Measurements from ENCODE around the gene GJD4. TPM values are rescaled to one million over a fixed set of nuclear protein-coding genes. Genes with fewer than 3 reads are reported as not detected.
A peak's percentile ranks its signal among the peaks of the same experiment; 100 is the strongest.

GJD4 gene
- total RNA-seq, 2 experiments from 2014 or later = not detected

GRCh38 chr10:35562427-35562826 is 42.7 kb upstream of the GJD4 start:
- H3K9me2 ChIP-seq (ENCODE audit: insufficient read depth, low read length) = no peaks in the 10 kb centered on the region
- POLR2A ChIA-PET = interaction anchor here (0.6 to 0.8 kb wide), 2 partner anchors 123 to 208 kb away, joined by 3 to 6 read pairs; no protein-coding TSS in a partner anchor
- intact Hi-C loops (cut with micrococcal nuclease; ENCODE audit: unreplicated experiment) = loop anchor here (10.0 kb wide), 1 partner anchor 228 kb away; the partner anchor contains the start of gene CCNY
- H2AFZ ChIP-seq (ENCODE audit: low read length) = no peak overlapping the region
- BruUV-seq (replicated peaks) = no TSS peak
- H3K9me3 ChIP-seq (ENCODE audit: low read length) = no peaks in the 10 kb centered on the region
- H3K36me3 ChIP-seq (ENCODE audit: insufficient read depth, low read length) = peaks cover 7% of the 10 kb centered on the region; the same call in 1 of the 2 replicates
- TF ChIP-seq CTCF (conservative IDR thresholded peaks at IDR 0.05; ENCODE audit: low read length) = no peak
- TF ChIP-seq EZH2phosphoT487 (IDR thresholded peaks at IDR 0.05; ENCODE audit: borderline replicate concordance, low read depth, low read length) = no peak
- no peak overlapping the region for H3K4me2 ChIP-seq (ENCODE audit: low read length)
- no peaks in the 10 kb centered on the region for H3K79me2 ChIP-seq (ENCODE audit: insufficient read depth, low read depth, low read length)
- peaks cover 18% of the 10 kb centered on the region for H3K4me1 ChIP-seq (ENCODE audit: insufficient read depth, low read length, poor library complexity, severe bottlenecking)
- no peak for DNase-seq (ENCODE audit: low spot score)
- H3K4me3 ChIP-seq (ENCODE audit: low read depth, low read length, poor library complexity, severe bottlenecking) = no peak overlapping the region
- CTCF ChIA-PET (ENCODE audit: unreplicated experiment) = interaction anchor here (0.6 to 2.2 kb wide), 5 partner anchors 10 to 183 kb away, joined by 3 to 7 read pairs (median 3); no protein-coding TSS in a partner anchor
- no peaks in the 10 kb centered on the region for H4K20me1 ChIP-seq (ENCODE audit: insufficient read depth, low read length)
- no peak overlapping the region for H3K27ac ChIP-seq (ENCODE audit: low read depth, low read length, poor library complexity, severe bottlenecking)

GRCh38 chr10:35563261-35563891 is 41.8 kb upstream of the GJD4 start:
- POLR2A ChIA-PET = interaction anchor here (0.6 to 1.9 kb wide), 8 partner anchors 8 to 1153 kb away, joined by 3 to 6 read pairs (median 4); no protein-coding TSS in a partner anchor

More at GRCh38 chr10:35563261-35563891, 41.8 kb upstream of the GJD4 start:
- no TSS peak for BruUV-seq (replicated peaks)
- no peak overlapping the region for H2AFZ ChIP-seq (ENCODE audit: low read length)
- CTCF ChIA-PET (ENCODE audit: unreplicated experiment) = interaction anchor here (0.7 to 2.2 kb wide), 5 partner anchors 10 to 184 kb away, joined by 3 to 7 read pairs (median 3); no protein-coding TSS in a partner anchor
- peaks cover 7% of the 10 kb centered on the region; the same call in 1 of the 2 replicates for H3K36me3 ChIP-seq (ENCODE audit: insufficient read depth, low read length)
- H3K9me2 ChIP-seq (ENCODE audit: insufficient read depth, low read length) = no peaks in the 10 kb centered on the region
- intact Hi-C loops (cut with micrococcal nuclease; ENCODE audit: unreplicated experiment) = loop anchor here (1.0 to 10.0 kb wide), 2 partner anchors 184 to 229 kb away; partner anchors contain the start of gene CCNY
- no peaks in the 10 kb centered on the region for H3K9me3 ChIP-seq (ENCODE audit: low read length)
- peaks cover 18% of the 10 kb centered on the region for H3K4me1 ChIP-seq (ENCODE audit: insufficient read depth, low read length, poor library complexity, severe bottlenecking)
- TF ChIP-seq CTCF (conservative IDR thresholded peaks at IDR 0.05; ENCODE audit: low read length) (peak; percentile 100), EZH2phosphoT487 (IDR thresholded peaks at IDR 0.05; ENCODE audit: borderline replicate concordance, low read depth, low read length) (no peak)
- no peak overlapping the region for H3K4me3 ChIP-seq (ENCODE audit: low read depth, low read length, poor library complexity, severe bottlenecking)
- no peak overlapping the region for H3K4me2 ChIP-seq (ENCODE audit: low read length)
- no peak overlapping the region for H3K27ac ChIP-seq (ENCODE audit: low read depth, low read length, poor library complexity, severe bottlenecking)
- H3K79me2 ChIP-seq (ENCODE audit: insufficient read depth, low read depth, low read length) = no peaks in the 10 kb centered on the region
- no peaks in the 10 kb centered on the region for H4K20me1 ChIP-seq (ENCODE audit: insufficient read depth, low read length)
- peak; percentile 77 for DNase-seq (ENCODE audit: low spot score)
